HEK293 (cell line): Measurements from ENCODE around the gene SPATS1.

ENCODE experiments used
- ATF2 ChIP-seq: fragments of 450-650 bp; formaldehyde crosslinking; IDR thresholded peaks from 2 replicates; pipeline ENCODE4 v1.5.1; 2016; ENCODE audit warnings: missing biosample characterization, missing genetic modification characterization, low read depth
- KLF9 ChIP-seq: fragments of 450-650 bp; formaldehyde crosslinking; IDR thresholded peaks from 2 replicates; pipeline ENCODE4 v1.5.1; 2016; ENCODE audit warnings: missing biosample characterization, missing genetic modification characterization, low read depth
- PRDM10 ChIP-seq: fragments of 450-650 bp; formaldehyde crosslinking; IDR thresholded peaks from 2 replicates; pipeline ENCODE4 v1.5.1; 2016; ENCODE audit warnings: missing biosample characterization, missing genetic modification characterization
- PRDM2 ChIP-seq: fragments of 450-650 bp; formaldehyde crosslinking; IDR thresholded peaks from 2 replicates; pipeline ENCODE4 v1.5.1; 2016; ENCODE audit warnings: missing biosample characterization, missing genetic modification characterization, borderline replicate concordance
- TCF7L2 ChIP-seq: IDR thresholded peaks from 2 replicates; pipeline ENCODE4 v1.6.1; 2011; ENCODE audit warnings: low read depth, mild to moderate bottlenecking, inconsistent platforms, low read length, moderate library complexity, borderline replicate concordance
- ZBTB20 ChIP-seq: fragments of 450-650 bp; formaldehyde crosslinking; IDR thresholded peaks from 2 replicates; pipeline ENCODE4 v1.5.1; 2016; ENCODE audit warnings: missing biosample characterization, missing genetic modification characterization
- ZIC2 ChIP-seq: fragments of 450-650 bp; formaldehyde crosslinking; IDR thresholded peaks from 2 replicates; pipeline ENCODE4 v1.5.1; 2016; ENCODE audit warnings: missing biosample characterization, missing genetic modification characterization
- ZNF133 ChIP-seq: fragments of 450-650 bp; formaldehyde crosslinking; IDR thresholded peaks from 2 replicates; pipeline ENCODE4 v1.5.1; 2016; ENCODE audit warnings: missing biosample characterization, missing genetic modification characterization
- ZNF138 ChIP-seq: fragments of 450-650 bp; formaldehyde crosslinking; IDR thresholded peaks from 2 replicates; pipeline ENCODE4 v1.5.1; 2016; ENCODE audit warnings: missing biosample characterization, missing genetic modification characterization, borderline replicate concordance
- ZNF148 ChIP-seq: fragments of 450-650 bp; formaldehyde crosslinking; IDR thresholded peaks from 2 replicates; pipeline ENCODE4 v1.5.0; 2017; ENCODE audit warnings: missing biosample characterization, missing genetic modification characterization, borderline replicate concordance
- ZNF214 ChIP-seq: fragments of 450-650 bp; formaldehyde crosslinking; IDR thresholded peaks from 2 replicates; pipeline ENCODE4 v1.5.1; 2017; ENCODE audit warnings: missing biosample characterization, mild to moderate bottlenecking, missing genetic modification characterization, borderline replicate concordance
- ZNF24 ChIP-seq: fragments of 450-650 bp; formaldehyde crosslinking; IDR thresholded peaks from 2 replicates; pipeline ENCODE4 v1.5.1; 2016; ENCODE audit warnings: missing biosample characterization, missing genetic modification characterization
- ZNF416 ChIP-seq: fragments of 450-650 bp; formaldehyde crosslinking; IDR thresholded peaks from 2 replicates; pipeline ENCODE4 v1.5.1; 2016; ENCODE audit warnings: missing biosample characterization, missing genetic modification characterization
- ZNF514 ChIP-seq: fragments of 450-650 bp; formaldehyde crosslinking; IDR thresholded peaks from 2 replicates; pipeline ENCODE4 v1.5.1; 2016; ENCODE audit warnings: missing biosample characterization, missing genetic modification characterization
- ZNF529 ChIP-seq: fragments of 450-650 bp; formaldehyde crosslinking; IDR thresholded peaks from 2 replicates; pipeline ENCODE4 v1.5.1; 2017; ENCODE audit warnings: missing genetic modification characterization, missing biosample characterization; ENCODE audit not compliant: insufficient replicate concordance
- ZNF639 ChIP-seq: fragments of 450-650 bp; formaldehyde crosslinking; IDR thresholded peaks from 2 replicates; pipeline ENCODE4 v1.5.1; 2016; ENCODE audit warnings: missing biosample characterization, missing genetic modification characterization
- ZNF677 ChIP-seq: fragments of 450-650 bp; IDR thresholded peaks from 2 replicates; pipeline ENCODE4 v1.5.0; 2018; ENCODE audit warnings: missing biosample characterization, mild to moderate bottlenecking, missing genetic modification characterization, moderate library complexity
- ZNF843 ChIP-seq: fragments of 450-650 bp; formaldehyde crosslinking; IDR thresholded peaks from 2 replicates; pipeline ENCODE4 v1.5.1; 2016; ENCODE audit warnings: missing biosample characterization, missing genetic modification characterization
- ZSCAN23 ChIP-seq: fragments of 450-650 bp; formaldehyde crosslinking; IDR thresholded peaks from 2 replicates; pipeline ENCODE4 v1.5.1; 2016; ENCODE audit warnings: missing biosample characterization, missing genetic modification characterization

The SPATS1 gene

GRCh38 chr6:44297063-44298038, 45.1 kb upstream of the SPATS1 start (continued):
- TF ChIP-seq PRDM2 (tag by site-specific recombination) (no peak), PRDM10 (tag by site-specific recombination) (no peak), ZNF639 (tag by site-specific recombination) (no peak), ZSCAN23 (tag by site-specific recombination) (no peak), ZNF843 (no peak), ZNF677 (tag by site-specific recombination) (no peak), ZNF24 (tag by site-specific recombination) (no peak), ZNF214 (tag by site-specific recombination) (no peak), ZNF529 (no peak), ZIC2 (tag by site-specific recombination) (no peak), ZNF133 (tag by site-specific recombination) (no peak), KLF9 (tag by site-specific recombination) (no peak), ZBTB20 (peak; percentile 58), ZNF148 (tag by site-specific recombination) (no peak), TCF7L2 (no peak), ZNF514 (no peak), ATF2 (tag by site-specific recombination) (no peak), ZNF138 (tag by site-specific recombination) (no peak), ZNF416 (no peak)
